Body of pancreas (tissue), 4 donors: ENCODE data around the gene ZFP62. TPM values are rescaled to one million over a fixed set of nuclear protein-coding genes. Genes with fewer than 3 reads are reported as not detected.

Source experiments
- ATAC-seq: fragments of 150-250 bp; one replicate; pipeline ENCODE4 v1.9.1; 2016
- DNase-seq, 4 donors: peaks; one replicate each; pipeline ENCODE4 v3.0.0-alpha.2; 2019
- H3K27ac ChIP-seq, 4 donors: fragments of 200-600 bp; sonication (generic); 1 replicate in 3 of 4; 2 replicates in 1 of 4; pipeline versions ENCODE4 v1.5.1 to v1.6.1; 2016 to 2019; ENCODE audit warnings: mild to moderate bottlenecking in 1 of 4, mixed read lengths in 1 of 4, moderate library complexity in 1 of 4
- H3K27me3 ChIP-seq, 2 donors: fragments of 200-600 bp; sonication (generic); one replicate each; pipeline ENCODE4 v1.6.0; 2016; ENCODE audit warnings: mild to moderate bottlenecking in 1 of 2
- H3K36me3 ChIP-seq, 2 donors: fragments of 200-600 bp; sonication (generic); replicated peaks in 1 of 2; 2 replicates each; pipeline ENCODE4 v1.5.1; 2016; ENCODE audit warnings: low read depth in 2 of 2; ENCODE audit not compliant: insufficient read depth in 1 of 2
- H3K4me1 ChIP-seq: fragments of 200-600 bp; sonication (generic); one replicate; pipeline ENCODE4 v1.6.0; 2016
- H3K4me3 ChIP-seq, 2 donors: fragments of 200-600 bp; sonication (generic); 1 replicate in 1 of 2; 2 replicates in 1 of 2; pipeline ENCODE4 v1.5.1; 2016 to 2019
- H3K9me3 ChIP-seq, 3 donors: fragments of 200-600 bp; sonication (generic); 1 replicate in 2 of 3; 2 replicates in 1 of 3; pipeline ENCODE4 v1.5.1; 2016
- POLR2A ChIP-seq, 3 donors: fragments of 450-650 bp; IDR thresholded peaks; one replicate each; pipeline ENCODE4 v1.6.1; 2016; ENCODE audit warnings: antibody characterized with exemption in 3 of 3, mild to moderate bottlenecking in 2 of 3
- whole genome bisulfite sequencing, 2 donors: methylation state at CpG; one replicate each; pipeline ENCODE4 v1.1.5; 2017; 5-methylcytosine and 5-hydroxymethylcytosine counted together
- intact Hi-C: fragments of 100-400 bp; cut with DNase I; formaldehyde crosslinking; loops from one replicate; pipeline ENCODE4 v1.15.1; 2023
- total RNA-seq, 2 donors: library from RNA; depleted of rRNA; stranded (reverse); fragments of >200 nt; gene quantifications; one replicate each; pipeline ENCODE4 v1.1.0, GENCODE V29; 2016
- TF ChIP-seq, protein P1 (sequence below), 7 experiments: fragments of 450-650 bp in 4 of 7; fragments of 200-600 bp in 3 of 7; sonication (generic) in 3 of 7; IDR thresholded peaks; one replicate each; pipeline ENCODE4 v1.5.1; 2016 to 2019; ENCODE audit warnings: antibody characterized with exemption in 7 of 7

The ZFP62 gene
- total RNA-seq, 2 donors from 2014 or later: 17.1 to 24.6 TPM

DNA sequence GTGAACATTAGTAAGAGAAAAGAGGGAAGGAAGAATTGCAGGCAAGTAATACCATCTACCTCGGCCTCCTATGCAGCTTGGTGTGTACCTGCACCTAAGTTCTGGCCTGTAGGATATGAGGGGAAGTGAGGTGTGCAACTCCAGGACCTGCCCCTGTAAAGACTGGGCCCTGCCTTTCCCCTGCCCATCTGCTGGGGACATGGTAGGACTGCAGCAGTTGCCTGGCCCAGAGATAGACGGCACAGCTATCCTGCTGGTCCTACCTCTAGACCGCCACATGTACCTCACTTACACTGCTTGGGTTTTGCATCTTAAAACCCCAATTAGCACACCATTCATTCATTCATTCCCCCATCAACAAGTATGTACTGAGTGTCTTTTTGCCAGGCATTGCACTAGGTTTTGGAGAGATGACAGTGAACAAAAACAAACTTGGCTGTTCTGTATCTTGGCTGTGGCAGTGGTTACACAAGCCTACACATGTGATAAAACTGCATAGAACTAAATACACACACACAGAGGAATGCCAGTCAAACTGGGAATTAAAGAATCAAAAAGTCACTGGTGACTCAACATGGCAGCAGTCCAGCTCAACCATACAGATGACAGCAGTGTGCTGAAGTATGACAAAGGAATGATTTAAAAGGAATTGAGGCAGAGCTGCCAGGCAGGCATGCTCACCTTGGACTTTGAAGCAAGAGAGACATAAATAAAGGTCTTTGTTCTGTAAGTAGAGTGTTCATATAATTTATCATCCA lies 35.1 kb downstream of the ZFP62 start:
- Histone ChIP-seq H3K27ac (peak overlapping the region; percentile 56 to 84 (median 79)), H3K36me3 (no peaks in the 10 kb centered on the region), H3K4me1 (peaks cover 60% of the 10 kb centered on the region), H3K9me3 (no peaks in the 10 kb centered on the region), H3K27me3 (no peaks in the 10 kb centered on the region), H3K4me3 (no peak overlapping the region)
- TF ChIP-seq, protein P1, sequence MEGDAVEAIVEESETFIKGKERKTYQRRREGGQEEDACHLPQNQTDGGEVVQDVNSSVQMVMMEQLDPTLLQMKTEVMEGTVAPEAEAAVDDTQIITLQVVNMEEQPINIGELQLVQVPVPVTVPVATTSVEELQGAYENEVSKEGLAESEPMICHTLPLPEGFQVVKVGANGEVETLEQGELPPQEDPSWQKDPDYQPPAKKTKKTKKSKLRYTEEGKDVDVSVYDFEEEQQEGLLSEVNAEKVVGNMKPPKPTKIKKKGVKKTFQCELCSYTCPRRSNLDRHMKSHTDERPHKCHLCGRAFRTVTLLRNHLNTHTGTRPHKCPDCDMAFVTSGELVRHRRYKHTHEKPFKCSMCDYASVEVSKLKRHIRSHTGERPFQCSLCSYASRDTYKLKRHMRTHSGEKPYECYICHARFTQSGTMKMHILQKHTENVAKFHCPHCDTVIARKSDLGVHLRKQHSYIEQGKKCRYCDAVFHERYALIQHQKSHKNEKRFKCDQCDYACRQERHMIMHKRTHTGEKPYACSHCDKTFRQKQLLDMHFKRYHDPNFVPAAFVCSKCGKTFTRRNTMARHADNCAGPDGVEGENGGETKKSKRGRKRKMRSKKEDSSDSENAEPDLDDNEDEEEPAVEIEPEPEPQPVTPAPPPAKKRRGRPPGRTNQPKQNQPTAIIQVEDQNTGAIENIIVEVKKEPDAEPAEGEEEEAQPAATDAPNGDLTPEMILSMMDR (IDR thresholded peaks at IDR 0.05): no peak
- no peak for TF ChIP-seq POLR2A (IDR thresholded peaks at IDR 0.05)
- peak; percentile 90 for ATAC-seq
- DNase-seq: peak; percentile 91 to 95 (median 94)
- intact Hi-C loops: no loop called here
- WGBS, 2 donors: 56 to 79% methylated on average over 3 of the region's 3 CpGs

DNA sequence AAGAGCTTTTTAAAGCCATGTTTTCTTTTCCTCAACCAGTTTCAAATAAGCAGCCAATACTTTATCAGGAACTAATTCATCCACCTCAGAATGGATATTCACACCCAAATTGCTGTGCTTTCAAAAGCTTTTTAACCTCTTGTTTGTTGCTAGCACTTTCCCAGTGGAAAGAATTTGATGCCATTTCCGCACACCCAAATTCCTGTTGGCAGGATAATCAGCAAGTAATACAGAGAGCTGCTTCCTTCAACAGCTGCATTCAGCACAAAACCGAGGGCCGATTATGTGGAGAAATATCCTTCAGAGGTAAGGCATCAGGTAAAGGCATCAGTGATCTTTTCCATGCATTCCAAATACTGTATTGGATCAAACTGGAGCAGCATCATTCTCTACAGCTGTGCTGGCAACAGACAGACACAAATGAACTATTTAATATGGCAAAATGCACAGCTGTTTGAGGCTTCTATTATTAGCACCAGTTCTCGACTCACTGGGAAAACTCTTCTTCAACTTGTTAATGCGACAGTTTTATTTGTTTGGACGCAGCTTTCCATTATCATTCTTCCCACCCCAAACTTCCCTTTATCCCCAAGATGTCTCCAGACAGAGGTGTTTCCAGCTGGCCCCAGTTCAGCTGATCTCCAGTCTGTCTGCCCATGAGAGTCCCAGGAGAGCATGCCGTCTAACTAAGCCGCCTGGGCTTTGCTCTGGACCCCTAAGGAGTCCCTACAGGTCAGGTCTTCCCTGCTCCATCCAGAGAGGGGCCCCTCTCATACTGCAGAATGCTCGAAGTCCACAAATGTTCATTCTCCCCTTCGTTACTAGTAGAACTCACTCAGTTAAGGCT lies 36.2 kb downstream of the ZFP62 start:
- Histone ChIP-seq H3K27ac (peak overlapping the region; percentile 56 to 84 (median 79)), H3K9me3 (no peaks in the 10 kb centered on the region), H3K36me3 (no peaks in the 10 kb centered on the region), H3K4me3 (no peak overlapping the region), H3K27me3 (no peaks in the 10 kb centered on the region), H3K4me1 (peaks cover 64% of the 10 kb centered on the region)
- no peak for TF ChIP-seq POLR2A (IDR thresholded peaks at IDR 0.05)
- TF ChIP-seq, protein P1 (IDR thresholded peaks at IDR 0.05): no peak
- ATAC-seq: no peak
- no peak for DNase-seq
- intact Hi-C loops: no loop called here
- WGBS, 2 donors: 60 to 67% methylated on average over 10 of the region's 10 CpGs

- 48 to 49% methylated on average over 6 of the region's 6 CpGs for WGBS, 2 donors
- Histone ChIP-seq H3K4me3 (no peak overlapping the region), H3K27ac (peak overlapping the region in 2 of 4 donors; percentile 78 to 84), H3K36me3 (no peaks in the 10 kb centered on the region), H3K9me3 (no peaks in the 10 kb centered on the region), H3K27me3 (no peaks in the 10 kb centered on the region), H3K4me1 (peaks cover 56% of the 10 kb centered on the region)
- TF ChIP-seq POLR2A (IDR thresholded peaks at IDR 0.05): no peak
- TF ChIP-seq, protein P1 (IDR thresholded peaks at IDR 0.05): no peak
- ATAC-seq (no peak), DNase-seq (no peak)
- intact Hi-C loops: no loop called here
These were observed 37.0 kb downstream of the ZFP62 start for GRCh38 chr5:180823940-180824629.

- intact Hi-C loops: no loop called here
- no peak for ATAC-seq
- H3K36me3 ChIP-seq: no peaks in the 10 kb centered on the region
- H3K27me3 ChIP-seq: no peaks in the 10 kb centered on the region
- H3K4me3 ChIP-seq: no peak overlapping the region
- no peak for TF ChIP-seq POLR2A (IDR thresholded peaks at IDR 0.05)
- TF ChIP-seq, protein P1 (IDR thresholded peaks at IDR 0.05): no peak
- H3K4me1 ChIP-seq: peaks cover 63% of the 10 kb centered on the region
- no peaks in the 10 kb centered on the region for H3K9me3 ChIP-seq
- DNase-seq: no peak
- no peak overlapping the region for H3K27ac ChIP-seq
- WGBS, 2 donors: 37 to 64% methylated on average over 5 to 7 of the region's 7 CpGs
These were observed 37.7 kb downstream of the ZFP62 start for GRCh38 chr5:180823346-180823745.
